ENCODE measurements around the gene MAN2A2. TPM values are rescaled to one million over a fixed set of nuclear protein-coding genes. Genes with fewer than 3 reads are reported as not detected.

The MAN2A2 gene
- total RNA-seq, 4 donors from 2014 or later = 76.2 to 188 (median 141) TPM

DNA sequence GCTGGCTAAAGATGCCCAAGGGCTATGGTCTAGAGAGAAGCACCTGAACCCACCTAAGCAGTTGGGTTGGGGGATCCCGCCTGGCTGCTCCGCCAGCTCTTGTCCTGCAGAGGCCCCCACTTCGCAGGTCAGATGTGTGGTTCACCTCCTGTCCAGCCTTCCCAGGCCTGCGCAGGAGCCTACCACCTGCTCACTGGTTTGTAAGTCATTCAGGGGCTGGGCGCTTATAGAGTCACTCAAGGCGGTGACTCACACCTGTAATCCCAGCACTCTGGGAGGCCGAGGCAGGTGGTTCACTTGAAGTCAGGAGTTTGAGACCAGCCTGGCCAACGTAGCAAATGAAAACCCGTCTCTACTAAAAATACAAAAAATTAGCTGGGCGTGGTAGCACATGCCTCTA lies 38.6 kb upstream of the MAN2A2 start:
- Histone ChIP-seq H3K27ac (no peak overlapping the region), H3K36me3 (no peaks in the 10 kb centered on the region), H3K4me1 (peaks cover 0 to 10% (median 2%) of the 10 kb centered on the region in 4 donors), H3K4me3 (no peak overlapping the region), H3K27me3 (no peaks in the 10 kb centered on the region), H3K9me3 (no peaks in the 10 kb centered on the region)
- no peak for DNase-seq
- TF ChIP-seq POLR2A (IDR thresholded peaks at IDR 0.05) = no peak
- TF ChIP-seq, protein P1, sequence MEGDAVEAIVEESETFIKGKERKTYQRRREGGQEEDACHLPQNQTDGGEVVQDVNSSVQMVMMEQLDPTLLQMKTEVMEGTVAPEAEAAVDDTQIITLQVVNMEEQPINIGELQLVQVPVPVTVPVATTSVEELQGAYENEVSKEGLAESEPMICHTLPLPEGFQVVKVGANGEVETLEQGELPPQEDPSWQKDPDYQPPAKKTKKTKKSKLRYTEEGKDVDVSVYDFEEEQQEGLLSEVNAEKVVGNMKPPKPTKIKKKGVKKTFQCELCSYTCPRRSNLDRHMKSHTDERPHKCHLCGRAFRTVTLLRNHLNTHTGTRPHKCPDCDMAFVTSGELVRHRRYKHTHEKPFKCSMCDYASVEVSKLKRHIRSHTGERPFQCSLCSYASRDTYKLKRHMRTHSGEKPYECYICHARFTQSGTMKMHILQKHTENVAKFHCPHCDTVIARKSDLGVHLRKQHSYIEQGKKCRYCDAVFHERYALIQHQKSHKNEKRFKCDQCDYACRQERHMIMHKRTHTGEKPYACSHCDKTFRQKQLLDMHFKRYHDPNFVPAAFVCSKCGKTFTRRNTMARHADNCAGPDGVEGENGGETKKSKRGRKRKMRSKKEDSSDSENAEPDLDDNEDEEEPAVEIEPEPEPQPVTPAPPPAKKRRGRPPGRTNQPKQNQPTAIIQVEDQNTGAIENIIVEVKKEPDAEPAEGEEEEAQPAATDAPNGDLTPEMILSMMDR (IDR thresholded peaks at IDR 0.05) = no peak

DNA sequence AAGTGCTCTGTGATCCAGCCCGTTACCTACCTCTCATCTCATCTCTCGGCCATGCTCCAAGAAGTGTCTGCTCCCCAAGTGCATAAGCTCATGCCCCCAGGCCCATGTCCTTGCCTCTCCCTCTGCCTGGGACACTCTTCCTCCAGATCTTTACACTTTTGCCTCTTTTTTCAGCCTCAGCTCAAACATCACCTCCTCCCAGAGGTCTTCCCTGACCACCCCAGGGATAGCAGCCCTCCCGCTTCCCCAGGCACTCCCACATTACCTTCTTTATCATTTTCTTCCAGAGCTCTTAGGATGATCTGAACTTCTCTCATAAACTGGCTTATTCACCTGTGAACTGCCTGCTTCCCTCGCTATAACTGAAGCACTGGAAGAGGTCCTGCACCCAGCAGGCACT lies 37.4 kb upstream of the MAN2A2 start:
- no peaks in the 10 kb centered on the region for H3K27me3 ChIP-seq
- no peak for TF ChIP-seq POLR2A (IDR thresholded peaks at IDR 0.05)
- TF ChIP-seq, protein P1 (IDR thresholded peaks at IDR 0.05) = no peak
- H3K36me3 ChIP-seq = no peaks in the 10 kb centered on the region
- no peak overlapping the region for H3K27ac ChIP-seq
- no peak overlapping the region for H3K4me3 ChIP-seq
- H3K9me3 ChIP-seq = no peaks in the 10 kb centered on the region
- no peak for DNase-seq
- peaks cover 0 to 22% (median 8%) of the 10 kb centered on the region in 4 donors for H3K4me1 ChIP-seq

DNA sequence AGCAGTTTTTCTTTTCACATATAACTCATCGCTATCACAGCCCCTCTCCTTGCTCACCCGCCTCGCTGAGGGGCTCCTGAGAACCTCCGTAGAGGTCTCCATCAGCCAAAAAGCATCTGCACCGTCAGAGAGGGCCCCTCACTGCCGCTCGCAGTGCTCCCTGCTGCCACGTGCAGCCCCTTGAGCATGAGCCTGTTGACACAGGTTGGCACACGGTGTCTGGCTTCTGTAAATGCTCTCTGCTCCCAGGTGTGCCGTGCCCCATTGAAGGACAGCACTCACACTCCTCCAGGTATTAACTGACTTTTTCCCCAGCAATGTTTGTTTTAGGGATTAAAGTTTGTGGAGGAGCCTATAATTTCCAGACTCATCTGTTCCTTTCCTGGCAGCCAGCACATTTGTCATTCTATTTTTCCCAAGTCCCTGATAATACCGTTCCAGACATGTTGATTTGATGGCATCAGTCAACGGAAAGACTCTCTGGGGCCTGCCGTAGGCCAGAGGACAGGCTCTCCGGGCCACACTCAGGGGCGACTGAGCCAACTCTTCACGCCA lies 36.9 kb upstream of the MAN2A2 start:
- H3K4me3 ChIP-seq = no peak overlapping the region
- H3K36me3 ChIP-seq = no peaks in the 10 kb centered on the region
- TF ChIP-seq, protein P1 (IDR thresholded peaks at IDR 0.05) = no peak
- TF ChIP-seq POLR2A (IDR thresholded peaks at IDR 0.05) = no peak
- H3K9me3 ChIP-seq = no peaks in the 10 kb centered on the region
- H3K27me3 ChIP-seq = no peaks in the 10 kb centered on the region
- peaks cover 0 to 23% (median 8%) of the 10 kb centered on the region in 4 donors for H3K4me1 ChIP-seq
- H3K27ac ChIP-seq = no peak overlapping the region
- no peak for DNase-seq

DNA sequence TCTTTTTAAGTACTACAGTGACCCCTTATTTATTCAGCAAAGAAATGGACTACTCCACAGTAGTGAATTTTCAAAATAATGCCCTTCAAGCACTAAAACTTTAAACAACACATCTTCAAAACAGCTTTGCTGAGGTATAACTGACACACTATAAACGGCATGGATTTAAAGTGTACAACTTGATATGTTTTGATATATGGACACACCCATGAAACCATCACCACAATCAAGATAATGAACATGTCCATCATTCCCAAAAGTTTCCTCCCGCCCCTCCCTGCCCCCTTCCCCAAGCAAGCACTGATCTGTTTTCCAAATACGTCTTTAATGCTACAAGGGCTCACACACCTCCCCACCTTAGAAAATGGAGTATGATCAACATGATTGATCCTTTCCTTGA lies 36.3 kb upstream of the MAN2A2 start:
- Histone ChIP-seq H3K4me3 (no peak overlapping the region), H3K36me3 (no peaks in the 10 kb centered on the region), H3K27ac (no peak overlapping the region), H3K9me3 (no peaks in the 10 kb centered on the region), H3K27me3 (no peaks in the 10 kb centered on the region), H3K4me1 (peaks cover 0 to 23% (median 8%) of the 10 kb centered on the region in 4 donors)
- TF ChIP-seq POLR2A (IDR thresholded peaks at IDR 0.05) = no peak
- DNase-seq = no peak

DNA sequence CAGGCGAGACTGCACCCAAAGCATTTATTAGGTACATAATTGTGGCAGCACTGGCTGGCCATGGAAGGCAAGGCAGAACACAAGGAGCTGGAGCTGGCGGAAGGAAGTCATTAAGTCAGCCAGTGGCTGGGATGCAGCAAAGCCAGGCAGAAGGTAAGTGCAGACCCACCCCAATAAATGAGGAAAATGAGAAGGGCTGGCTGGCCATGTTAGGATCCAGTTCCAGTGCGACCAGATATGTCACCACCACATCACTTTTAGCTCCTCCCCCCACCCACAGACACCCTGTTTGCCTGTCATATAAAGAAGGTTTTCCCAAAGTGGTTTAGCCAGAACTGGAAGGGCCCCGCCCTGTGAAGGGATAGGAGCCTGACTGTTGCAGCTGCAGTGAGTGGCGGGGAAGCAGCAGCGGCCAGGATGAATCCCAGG lies 34.8 kb upstream of the MAN2A2 start, which contains the start of gene FURIN:
TSS of gene FURIN (plus strand) at position 328 of the 429 bp plus-strand sequence. CDS start 7,153 bp downstream, outside the sequence.
- H3K27ac ChIP-seq = peak within 1 kb of the TSS; percentile 85 to 97 (median 90)
- no peaks in the 10 kb centered on the region for H3K36me3 ChIP-seq
- H3K4me3 ChIP-seq = no peak within 1 kb of the TSS
- no peak for TF ChIP-seq POLR2A (IDR thresholded peaks at IDR 0.05)
- TF ChIP-seq, protein P1 (IDR thresholded peaks at IDR 0.05) = no peak
- DNase-seq = peak in 1 of 3 donors; percentile 64
- H3K4me1 ChIP-seq = peaks cover 7 to 31% (median 8%) of the 10 kb centered on the region in 4 donors
- H3K9me3 ChIP-seq = no peaks in the 10 kb centered on the region
- no peaks in the 10 kb centered on the region for H3K27me3 ChIP-seq

DNA sequence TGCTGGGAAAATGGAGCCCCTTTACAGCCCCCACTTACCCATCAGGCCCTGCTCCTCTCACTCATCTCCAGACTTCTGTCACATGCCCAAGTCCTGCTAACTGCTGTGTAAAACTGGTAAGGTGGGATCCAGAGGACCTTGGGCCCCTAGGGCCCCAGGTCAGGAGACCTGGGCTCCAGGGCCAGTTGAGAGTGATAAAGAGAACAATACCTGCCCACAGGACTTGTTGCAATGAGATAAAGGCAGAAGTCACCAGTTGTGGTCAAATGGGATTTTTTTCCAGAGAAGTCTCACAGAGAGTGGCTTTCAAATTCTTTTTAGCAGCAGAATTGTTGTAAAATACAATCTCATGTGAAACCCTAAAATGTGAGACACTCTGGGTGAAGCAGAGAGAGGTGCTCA lies 34.0 kb upstream of the MAN2A2 start:
- Histone ChIP-seq H3K4me1 (peaks cover 7 to 40% (median 8%) of the 10 kb centered on the region in 4 donors), H3K4me3 (no peak overlapping the region), H3K27ac (peak overlapping the region; percentile 85 to 97 (median 90)), H3K27me3 (no peaks in the 10 kb centered on the region), H3K9me3 (no peaks in the 10 kb centered on the region), H3K36me3 (no peaks in the 10 kb centered on the region)
- DNase-seq = no peak
- TF ChIP-seq, protein P1 (IDR thresholded peaks at IDR 0.05) = no peak
- no peak for TF ChIP-seq POLR2A (IDR thresholded peaks at IDR 0.05)

All from Peyer's patch (tissue), 4 donors.